Endodermal cell (in vitro differentiated cells): ENCODE results near the gene SLC12A4. TPM values are rescaled to one million over a fixed set of nuclear protein-coding genes. Genes with fewer than 3 reads are reported as not detected.

Source experiments
- DNase-seq: peaks from one replicate; pipeline ENCODE4 v3.0.0-alpha.2; 2017
- H3K27ac ChIP-seq: 2 replicates; pipeline ENCODE4 v1.5.1; 2013; ENCODE audit warnings: mild to moderate bottlenecking, low read depth, low read length, moderate library complexity
- H3K27me3 ChIP-seq: 2 replicates; pipeline ENCODE4 v1.6.1; 2013; ENCODE audit warnings: mild to moderate bottlenecking, low read length, moderate library complexity; ENCODE audit not compliant: insufficient read depth, control insufficient read depth, poor library complexity, severe bottlenecking
- H3K36me3 ChIP-seq: 2 replicates; pipeline ENCODE4 v1.7.0; 2013; ENCODE audit warnings: mild to moderate bottlenecking, low read length, moderate library complexity; ENCODE audit not compliant: control insufficient read depth, insufficient read depth
- H3K4me1 ChIP-seq: one replicate; pipeline ENCODE4 v1.7.0; 2013; ENCODE audit warnings: low read length; ENCODE audit not compliant: control insufficient read depth, insufficient read depth
- H3K4me3 ChIP-seq: 2 replicates; pipeline ENCODE4 v1.5.1; 2013; ENCODE audit warnings: mild to moderate bottlenecking, low read length, moderate library complexity
- H3K9ac ChIP-seq: 2 replicates; pipeline ENCODE4 v1.6.1; 2013; ENCODE audit warnings: mild to moderate bottlenecking, low read length, moderate library complexity; ENCODE audit not compliant: poor library complexity, severe bottlenecking; ENCODE audit errors: extremely low read depth
- H3K9me3 ChIP-seq: 2 replicates; pipeline ENCODE4 v1.6.1; 2013; ENCODE audit warnings: mild to moderate bottlenecking, low read length, moderate library complexity; ENCODE audit not compliant: control insufficient read depth
- H3K27ac Mint-ChIP-seq: 2 replicates; pipeline ENCODE4 v1.8.0; 2020; ENCODE audit warnings: mixed read lengths
- H3K27me3 Mint-ChIP-seq: 2 replicates; pipeline ENCODE4 v1.8.0; 2021; ENCODE audit warnings: mild to moderate bottlenecking, mixed read lengths; ENCODE audit not compliant: insufficient read depth
- H3K36me3 Mint-ChIP-seq: 2 replicates; pipeline ENCODE4 v1.8.0; 2020; ENCODE audit warnings: low read depth, mixed read lengths
- H3K4me1 Mint-ChIP-seq: 2 replicates; pipeline ENCODE4 v1.8.0; 2020; ENCODE audit warnings: mixed read lengths
- H3K4me3 Mint-ChIP-seq: 2 replicates; pipeline ENCODE4 v1.8.0; 2020; ENCODE audit warnings: mild to moderate bottlenecking, moderate library complexity, mixed read lengths
- H3K9me3 Mint-ChIP-seq: 2 replicates; pipeline ENCODE4 v1.8.0; 2020; ENCODE audit warnings: mild to moderate bottlenecking, mixed read lengths
- CTCF ChIP-seq: fragments of 200-600 bp; sonication (generic); conservative IDR thresholded peaks from 2 replicates; pipeline ENCODE4 v1.5.0; 2021; ENCODE audit warnings: antibody characterized with exemption, mild to moderate bottlenecking
- WGBS, 2 experiments: methylation state at CpG; one replicate each; pipeline versions ENCODE4 v1.1.5 to v1.1.7; 2013; ENCODE audit warnings: missing lambda C conversion rate in 2 of 2, mixed read lengths in 1 of 2; ENCODE audit not compliant: insufficient coverage in 1 of 2, insufficient read length in 1 of 2; 5-methylcytosine and 5-hydroxymethylcytosine counted together
- total RNA-seq, 2 donors: library from RNA; stranded (reverse); fragmentation: NEBNext Ultra II Directional in 1 of 2; extraction: Animal tissue kit (Norgen Biotek cat#: 25700) in 1 of 2; gene quantifications; 2 replicates in 1 of 2; 3 replicates in 1 of 2; pipeline ENCODE4 v1.2.1, GENCODE V29; 2021

The SLC12A4 gene
- total RNA-seq, 2 donors from 2014 or later, result 37.9 to 43.4 TPM

- no peak overlapping the region for H3K27ac ChIP-seq
- Mint-ChIP-seq H3K27me3 (no peaks in the 10 kb centered on the region), H3K27ac (peak overlapping the region; percentile 99), H3K4me3 (peak overlapping the region; percentile 100), H3K4me1 (peaks cover 16% of the 10 kb centered on the region), H3K36me3 (peaks cover 6% of the 10 kb centered on the region), H3K9me3 (no peaks in the 10 kb centered on the region)
- no peaks in the 10 kb centered on the region for H3K9me3 ChIP-seq
- WGBS, 2 experiments, result 48 to 100% methylated on average over 3 to 6 of the region's 6 CpGs
- DNase-seq, result no peak
- peak overlapping the region; percentile 77 for H3K9ac ChIP-seq
- TF ChIP-seq CTCF, result no peak
- no peaks in the 10 kb centered on the region for H3K4me1 ChIP-seq
- H3K27me3 ChIP-seq, result no peaks in the 10 kb centered on the region
- peak overlapping the region; percentile 93 for H3K4me3 ChIP-seq
- H3K36me3 ChIP-seq, result no peaks in the 10 kb centered on the region
These were observed 31.4 kb downstream of the SLC12A4 start for GRCh38 chr16:67936880-67937605.

- WGBS, 2 experiments, result 2 to 3% methylated on average over 24 to 54 of the region's 54 CpGs
- DNase-seq, result peak; percentile 79
- Histone ChIP-seq H3K9ac (peak within 1 kb of the TSS; percentile 77), H3K4me3 (peak within 1 kb of the TSS; percentile 93), H3K4me1 (no peaks in the 10 kb centered on the region), H3K9me3 (no peaks in the 10 kb centered on the region), H3K27ac (no peak within 1 kb of the TSS), H3K27me3 (no peaks in the 10 kb centered on the region), H3K36me3 (no peaks in the 10 kb centered on the region)
- H3K27ac Mint-ChIP-seq, result peak within 1 kb of the TSS; percentile 99
- H3K9me3 Mint-ChIP-seq, result no peaks in the 10 kb centered on the region
- peaks cover 11% of the 10 kb centered on the region for H3K36me3 Mint-ChIP-seq
- no peak for TF ChIP-seq CTCF
- H3K27me3 Mint-ChIP-seq, result no peaks in the 10 kb centered on the region
- peak within 1 kb of the TSS; percentile 100 for H3K4me3 Mint-ChIP-seq
- H3K4me1 Mint-ChIP-seq, result peaks cover 23% of the 10 kb centered on the region
These were observed 32.1 kb downstream of the SLC12A4 start, which contains the start of gene PSMB10 for GRCh38 chr16:67936124-67936879. Gene PSMB10 (minus strand): TSS chr16:67936850. CDS start chr16:67936749, 101 bp downstream.

DNA sequence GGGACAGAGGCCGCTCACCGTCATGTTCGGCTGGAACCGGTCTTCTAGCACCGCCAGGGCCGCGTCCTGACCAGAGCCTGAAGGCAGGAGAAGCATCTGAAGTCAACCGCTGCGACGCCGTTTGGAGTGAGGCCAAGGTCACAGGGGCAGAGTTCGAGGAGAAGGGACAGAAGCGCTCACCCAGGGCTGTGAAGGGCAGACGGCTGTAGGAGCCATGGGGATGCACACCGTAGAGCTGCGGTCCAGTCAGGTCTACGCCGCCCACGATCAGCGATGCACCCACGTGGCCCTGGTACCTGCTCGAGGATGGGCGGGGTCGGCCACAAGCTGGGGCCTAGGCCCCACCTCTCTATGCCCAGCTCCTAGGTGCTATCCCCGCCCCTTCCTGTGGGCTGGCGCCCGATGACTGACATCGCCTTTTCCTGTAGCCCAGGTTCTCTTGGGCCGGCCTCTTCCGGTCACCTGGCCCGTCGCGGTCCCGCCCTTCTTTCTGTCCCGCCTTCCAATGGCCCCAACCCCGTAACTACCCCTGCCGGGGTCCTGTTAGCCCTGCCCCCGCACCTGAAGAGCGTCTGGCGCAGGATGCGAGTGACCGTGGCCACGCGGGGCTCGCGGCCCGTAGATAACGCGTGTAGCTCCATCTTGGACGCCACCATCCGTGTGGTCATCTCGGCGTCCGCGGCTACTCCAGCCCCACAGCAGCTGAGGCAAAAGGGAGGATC lies 32.9 kb downstream of the SLC12A4 start:
- peak overlapping the region; percentile 77 for H3K9ac ChIP-seq
- 0% methylated on average over 26 to 55 of the region's 55 CpGs for WGBS, 2 experiments
- peak; percentile 98 for DNase-seq
- Mint-ChIP-seq H3K4me3 (peak overlapping the region; percentile 100), H3K4me1 (peaks cover 24% of the 10 kb centered on the region), H3K9me3 (no peaks in the 10 kb centered on the region), H3K27me3 (no peaks in the 10 kb centered on the region), H3K36me3 (peaks cover 12% of the 10 kb centered on the region), H3K27ac (peak overlapping the region; percentile 99)
- peak overlapping the region; percentile 93 for H3K4me3 ChIP-seq
- no peaks in the 10 kb centered on the region for H3K27me3 ChIP-seq
- H3K36me3 ChIP-seq, result no peaks in the 10 kb centered on the region
- no peaks in the 10 kb centered on the region for H3K4me1 ChIP-seq
- H3K27ac ChIP-seq, result no peak overlapping the region
- no peak for TF ChIP-seq CTCF
- H3K9me3 ChIP-seq, result no peaks in the 10 kb centered on the region
